Motor neuron (in vitro differentiated cells): ENCODE measurements around the gene SLK. TPM values are rescaled to one million over a fixed set of nuclear protein-coding genes. Genes with fewer than 3 reads are reported as not detected.

Experiments
- ATAC-seq, 8 experiments: fragments of 200-7000 bp; cut with Tn5 transposase; replicated peaks in 6 of 8; 2 replicates each; pipeline ENCODE4 v1.8.0; 2021; ENCODE audit warnings: mild to moderate bottlenecking in 8 of 8, moderate library complexity in 8 of 8
- H3K27ac ChIP-seq, 2 donors: fragments of 250-450 bp; sonication (Bioruptor Pico); 2 replicates each; pipeline ENCODE4 v1.9.0; 2021; ENCODE audit warnings: antibody characterized with exemption in 2 of 2, mild to moderate bottlenecking in 2 of 2, moderate library complexity in 1 of 2
- H3K4me1 ChIP-seq, 2 donors: fragments of 250-450 bp; sonication (Bioruptor Pico); replicated peaks in 1 of 2; 2 replicates each; pipeline ENCODE4 v1.6.1; 2021; ENCODE audit warnings: antibody characterized with exemption in 2 of 2, mild to moderate bottlenecking in 2 of 2, moderate library complexity in 1 of 2
- H3K4me3 ChIP-seq, 5 donors: fragments of 250-450 bp; sonication (Bioruptor Pico); 2 replicates each; pipeline ENCODE4 v1.9.0; 2021; ENCODE audit warnings: antibody characterized with exemption in 5 of 5, mild to moderate bottlenecking in 5 of 5, moderate library complexity in 4 of 5
- WGBS, 10 experiments: fragments of 450-650 bp; shearing (Covaris generic); methylation state at CpG; one replicate each; pipeline ENCODE4 v1.0.0; 2022; 5-methylcytosine and 5-hydroxymethylcytosine counted together
- in situ Hi-C, 9 experiments: fragments of 400-800 bp; cut with MboI; loops; one replicate each; pipeline ENCODE4 v1.15.0; 2021; ENCODE audit warnings: low sequenced_read_pairs in 9 of 9, low pct_unique_long_range_greater_than_20kb in 2 of 9; ENCODE audit not compliant: unreplicated experiment in 9 of 9
- total RNA-seq, 8 experiments: library from RNA; unstranded; fragments of 300-600 nt; gene quantifications; 2 replicates each; pipeline versions ENCODE4 v1.2.3 to v1.2.4, GENCODE V29; 2022

Gene SLK
- total RNA-seq, 8 experiments from 2014 or later, result 15.1 to 82.9 (median 28.8) TPM

DNA sequence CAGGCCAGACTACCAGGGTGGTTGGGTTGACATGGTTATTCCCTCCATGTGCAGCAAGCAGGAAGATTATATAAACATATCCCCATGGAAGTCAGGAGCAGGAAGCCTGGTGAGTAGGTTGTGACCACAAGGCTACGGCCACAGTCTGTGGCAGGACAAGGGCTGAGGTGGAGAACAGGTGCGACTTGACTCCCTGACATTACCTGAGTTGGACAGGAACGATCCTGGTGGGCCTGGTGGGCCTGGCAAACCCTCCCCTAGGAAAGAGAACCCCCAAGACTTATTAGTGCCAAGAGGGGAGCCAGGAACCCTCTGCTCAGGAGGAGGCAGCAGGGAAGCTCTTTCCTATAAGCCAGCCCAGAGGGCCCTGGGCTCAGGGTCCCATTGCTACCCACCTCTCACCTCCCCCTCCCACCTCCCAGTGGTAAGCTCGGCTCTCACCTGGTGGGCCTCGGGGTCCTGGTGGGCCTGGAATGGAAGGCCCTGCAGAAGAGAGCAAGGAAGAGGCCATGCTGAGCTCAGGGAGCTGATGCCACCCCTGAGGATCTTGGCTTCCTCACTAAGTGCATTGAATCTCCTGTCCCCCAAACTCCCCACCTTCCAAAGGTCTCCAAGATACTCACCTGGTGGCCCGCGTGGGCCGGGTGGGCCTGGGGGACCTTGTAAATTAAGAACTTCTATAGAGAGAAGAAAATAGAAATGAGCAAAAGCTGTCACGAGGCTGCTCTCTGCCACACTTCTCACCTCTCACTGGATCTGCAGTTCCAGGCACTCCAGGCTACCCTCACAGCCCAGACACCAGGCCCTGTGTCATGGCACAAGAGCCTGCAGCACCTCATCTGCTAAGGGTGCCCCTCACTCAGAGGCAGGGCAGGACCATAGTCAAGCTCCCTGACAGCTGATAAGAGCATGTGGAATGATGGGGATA lies 74.2 kb downstream of the SLK start:
- in situ Hi-C loops, result loop anchor here in 2 of 9 experiments (25.0 kb wide), 2 partner anchors 154 to 171 kb away; no protein-coding TSS in a partner anchor
- Histone ChIP-seq H3K27ac (no peak overlapping the region), H3K4me3 (no peak overlapping the region), H3K4me1 (no peaks in the 10 kb centered on the region)
- ATAC-seq, result no peak
- WGBS, 10 experiments, result 18 to 100% (median 57%) methylated on average over 1 to 3 of the region's 9 CpGs; no CpG with 5 or more reads in 4 of the 10 experiments

- no peak overlapping the region for H3K27ac ChIP-seq
- WGBS, 10 experiments, result 60 to 93% (median 77%) methylated on average over 1 to 5 of the region's 14 CpGs; no CpG with 5 or more reads in 4 of the 10 experiments
- H3K4me3 ChIP-seq, result no peak overlapping the region
- no peak for ATAC-seq
- H3K4me1 ChIP-seq, result no peaks in the 10 kb centered on the region
- in situ Hi-C loops, result loop anchor here in 2 of 9 experiments (25.0 kb wide), 2 partner anchors 155 to 170 kb away; no protein-coding TSS in a partner anchor
These were observed 75.1 kb downstream of the SLK start for GRCh38 chr10:104041891-104042535.

- Histone ChIP-seq H3K4me1 (no peaks in the 10 kb centered on the region), H3K27ac (no peak overlapping the region), H3K4me3 (no peak overlapping the region)
- 0 to 86% (median 51%) methylated on average over 1 to 6 of the region's 8 CpGs; no CpG with 5 or more reads in 3 of the 10 experiments for WGBS, 10 experiments
- in situ Hi-C loops, result loop anchor here in 2 of 9 experiments (25.0 kb wide), 2 partner anchors 156 to 169 kb away; no protein-coding TSS in a partner anchor
- no peak for ATAC-seq
These were observed 76.4 kb downstream of the SLK start for GRCh38 chr10:104043185-104043830.

DNA sequence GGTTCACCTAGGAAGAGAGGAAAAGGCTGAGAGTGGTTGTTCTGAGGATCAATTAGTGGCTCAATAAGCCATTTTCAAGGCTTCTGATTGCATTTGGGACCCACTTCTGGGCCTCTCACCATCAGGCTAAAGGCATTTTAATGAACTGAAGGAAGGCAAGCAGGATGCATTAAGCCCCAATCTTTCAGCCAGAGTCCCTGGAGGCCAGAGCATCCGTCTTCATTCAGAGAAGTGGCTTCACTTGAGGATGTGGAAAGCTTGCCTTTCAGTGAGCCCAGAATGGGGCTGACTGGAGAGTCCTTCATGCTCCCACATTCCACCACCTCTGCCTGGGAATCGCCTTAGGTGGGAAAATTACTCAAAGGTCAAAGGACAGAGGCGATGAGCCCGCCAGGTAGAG lies 76.9 kb downstream of the SLK start:
- WGBS, 10 experiments, result 50 to 73% (median 71%) methylated on average over 2 to 3 of the region's 4 CpGs; no CpG with 5 or more reads in 6 of the 10 experiments
- in situ Hi-C loops, result loop anchor here in 2 of 9 experiments (25.0 kb wide), 2 partner anchors 157 to 168 kb away; no protein-coding TSS in a partner anchor

DNA sequence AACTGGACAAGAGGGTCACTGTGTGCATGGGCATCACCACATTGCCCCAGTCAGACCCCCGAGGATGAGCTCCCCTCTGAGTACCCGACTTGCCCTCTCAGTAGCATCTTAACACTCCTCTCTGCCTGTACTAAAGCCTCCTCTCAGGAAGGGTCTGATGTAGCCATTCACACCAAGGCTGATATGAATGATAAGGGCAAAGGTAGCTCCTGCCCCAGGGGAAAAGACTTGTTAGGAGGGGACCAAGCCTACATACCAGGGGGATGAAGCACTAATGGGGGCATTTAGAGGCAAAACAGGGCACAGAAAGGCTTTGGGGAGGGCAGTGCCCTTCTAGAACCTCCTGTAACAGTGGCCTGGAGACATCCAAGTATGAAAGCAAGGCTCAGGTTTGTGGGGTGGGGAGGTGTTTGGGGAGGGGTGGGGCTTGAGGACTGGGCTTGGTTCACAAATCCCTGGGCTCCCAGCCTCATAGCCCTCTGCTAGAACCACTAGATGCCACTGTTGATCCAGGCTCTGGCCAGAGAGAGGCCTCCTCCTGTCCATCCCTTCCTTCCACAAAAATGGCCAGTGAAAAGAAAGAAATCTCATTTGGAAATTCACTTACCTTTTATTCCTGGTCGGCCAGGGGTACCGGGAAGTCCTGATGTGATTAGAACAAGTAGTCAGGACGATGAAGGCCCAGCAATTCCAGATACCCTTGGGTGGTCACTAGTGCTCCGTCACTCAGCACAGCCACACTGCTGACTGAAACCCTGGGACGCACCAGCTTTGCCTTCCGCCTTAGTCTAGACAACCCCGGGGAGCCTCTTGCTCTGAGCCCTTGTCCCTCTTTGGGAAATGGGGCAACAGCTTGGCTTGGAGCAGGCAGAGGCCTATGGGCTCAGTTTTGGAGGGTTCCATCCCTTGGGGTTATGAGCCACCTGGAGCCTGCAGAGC lies 78.5 kb downstream of the SLK start:
- Histone ChIP-seq H3K27ac (no peak overlapping the region), H3K4me3 (no peak overlapping the region), H3K4me1 (no peaks in the 10 kb centered on the region)
- peak; percentile 54 to 100 (median 76) for ATAC-seq
- 50 to 92% (median 56%) methylated on average over 2 to 7 of the region's 9 CpGs; no CpG with 5 or more reads in 4 of the 10 experiments for WGBS, 10 experiments
- in situ Hi-C loops, result loop anchor here in 2 of 9 experiments (25.0 kb wide), 2 partner anchors 158 to 167 kb away; no protein-coding TSS in a partner anchor

More for the DNA sequence above, 76.9 kb downstream of the SLK start:
- Histone ChIP-seq H3K27ac (no peak overlapping the region), H3K4me3 (no peak overlapping the region), H3K4me1 (no peaks in the 10 kb centered on the region)
- ATAC-seq, result no peak

GRCh38 chr10:104046651-104047050 lies 79.7 kb downstream of the SLK start:
- no peaks in the 10 kb centered on the region for H3K4me1 ChIP-seq
- H3K4me3 ChIP-seq, result no peak overlapping the region
- 60 to 100% (median 80%) methylated on average over 1 of the region's 6 CpGs; no CpG with 5 or more reads in 5 of the 10 experiments for WGBS, 10 experiments
- ATAC-seq, result no peak
- no peak overlapping the region for H3K27ac ChIP-seq
- in situ Hi-C loops, result loop anchor here in 2 of 9 experiments (25.0 kb wide), 2 partner anchors 159 to 166 kb away; no protein-coding TSS in a partner anchor

GRCh38 chr10:104049504-104050250 lies 82.7 kb downstream of the SLK start:
- Histone ChIP-seq H3K4me1 (no peaks in the 10 kb centered on the region), H3K27ac (no peak overlapping the region), H3K4me3 (no peak overlapping the region)
- WGBS, 10 experiments, result 9 to 85% (median 65%) methylated on average over 3 to 8 of the region's 8 CpGs; no CpG with 5 or more reads in 1 of the 10 experiments
- peak in 2 of 8 experiments; percentile 35 to 50 for ATAC-seq
- in situ Hi-C loops, result loop anchor here in 3 of 9 experiments (5.0 to 25.0 kb wide), 5 partner anchors 75 to 163 kb away; partner anchors contain the start of gene SFR1 (in 1 of the 3)

DNA sequence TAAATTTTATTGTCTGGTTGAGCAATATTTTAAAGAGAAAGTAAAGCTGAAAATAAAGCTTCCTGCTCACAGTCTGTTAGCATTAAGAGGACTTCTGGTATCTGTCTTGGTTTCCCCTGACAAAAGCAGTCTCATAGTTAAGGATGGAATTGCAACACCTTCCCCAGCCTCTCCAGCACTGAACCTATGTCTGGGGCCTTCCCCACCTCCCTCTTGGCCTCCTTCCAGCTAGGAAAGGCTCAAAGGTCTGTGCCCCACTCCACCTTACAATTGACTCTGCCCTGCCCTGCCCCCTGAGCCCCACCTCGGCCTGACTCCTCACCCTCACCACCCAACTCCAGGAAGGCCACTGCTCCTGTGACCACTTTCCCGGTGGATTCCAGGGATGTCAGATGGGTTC lies 85.5 kb downstream of the SLK start:
- 80 to 83% methylated on average over 1 of the region's 2 CpGs; no CpG with 5 or more reads in 8 of the 10 experiments for WGBS, 10 experiments
- in situ Hi-C loops, result loop anchor here in 2 of 9 experiments (5.0 to 10.0 kb wide), 3 partner anchors 72 to 155 kb away; partner anchors contain the start of gene SFR1 (in 1 of the 2)
- Histone ChIP-seq H3K4me1 (no peaks in the 10 kb centered on the region), H3K27ac (no peak overlapping the region), H3K4me3 (no peak overlapping the region)
- ATAC-seq, result no peak

GRCh38 chr10:104053201-104053600 lies 86.3 kb downstream of the SLK start:
- Histone ChIP-seq H3K4me1 (no peaks in the 10 kb centered on the region), H3K4me3 (no peak overlapping the region), H3K27ac (no peak overlapping the region)
- in situ Hi-C loops, result loop anchor here in 2 of 9 experiments (5.0 to 10.0 kb wide), 3 partner anchors 72 to 154 kb away; partner anchors contain the start of gene SFR1 (in 1 of the 2)
- 80 to 100% (median 90%) methylated on average over 1 to 2 of the region's 4 CpGs; no CpG with 5 or more reads in 6 of the 10 experiments for WGBS, 10 experiments
- peak in 1 of 8 experiments; percentile 34 for ATAC-seq

DNA sequence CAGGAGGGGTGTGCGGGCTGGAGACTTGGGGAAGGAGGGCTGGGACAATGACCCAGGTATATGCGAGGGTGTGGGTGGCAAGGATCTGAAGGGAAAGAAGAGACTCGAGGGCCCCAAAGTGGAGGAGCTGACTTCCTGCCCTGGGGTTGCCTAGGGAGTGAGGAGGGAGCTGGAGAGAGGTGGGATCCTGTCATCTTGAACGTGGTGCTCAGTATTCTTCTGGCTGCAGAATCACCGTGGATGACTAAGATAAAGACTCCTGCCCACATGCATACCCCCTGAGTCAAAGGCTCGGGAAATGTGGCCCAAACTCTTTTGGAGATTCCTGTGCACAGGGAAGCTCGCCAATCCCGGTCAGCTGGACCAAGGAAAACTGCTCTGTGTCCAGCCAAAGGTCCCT lies 87.5 kb downstream of the SLK start:
- WGBS, 10 experiments, result 0 to 92% (median 71%) methylated on average over 1 to 6 of the region's 8 CpGs; no CpG with 5 or more reads in 3 of the 10 experiments
- Histone ChIP-seq H3K27ac (no peak overlapping the region), H3K4me3 (no peak overlapping the region), H3K4me1 (no peaks in the 10 kb centered on the region)
- in situ Hi-C loops, result loop anchor here in 2 of 9 experiments (5.0 to 10.0 kb wide), 3 partner anchors 70 to 153 kb away; partner anchors contain the start of gene SFR1 (in 1 of the 2)
- ATAC-seq, result peak in 1 of 8 experiments; percentile 25
